H9 (cell line): ENCODE measurements around the gene USP47. TPM values are rescaled to one million over a fixed set of nuclear protein-coding genes. Genes with fewer than 3 reads are reported as not detected.

ENCODE experiments used
- DNase-seq: peaks from one replicate; pipeline ENCODE4 v3.0.0-alpha.2; 2017
- H2AFZ ChIP-seq: one replicate; pipeline ENCODE4 v1.6.1; 2013; ENCODE audit warnings: mild to moderate bottlenecking, low read length, control low read depth, moderate library complexity
- H2AK5ac ChIP-seq: 2 replicates; pipeline ENCODE4 v1.6.1; 2013; ENCODE audit warnings: low read length, control low read depth, mixed read lengths; ENCODE audit not compliant: insufficient read length
- H2BK120ac ChIP-seq: one replicate; pipeline ENCODE4 v1.6.1; 2013; ENCODE audit warnings: low read depth, mild to moderate bottlenecking, low read length, control low read depth, inconsistent platforms; ENCODE audit not compliant: poor library complexity, severe bottlenecking
- H2BK12ac ChIP-seq: 2 replicates; pipeline ENCODE4 v1.6.1; 2013; ENCODE audit warnings: low read length, control low read depth, mixed read lengths, low read depth; ENCODE audit not compliant: insufficient read length
- H2BK15ac ChIP-seq: 2 replicates; pipeline ENCODE4 v1.6.1; 2013; ENCODE audit warnings: low read depth, low read length, control low read depth
- H2BK20ac ChIP-seq: one replicate; pipeline ENCODE4 v1.6.1; 2013; ENCODE audit warnings: low read depth, mild to moderate bottlenecking, low read length, control low read depth, inconsistent platforms; ENCODE audit not compliant: poor library complexity, severe bottlenecking
- H2BK5ac ChIP-seq: 2 replicates; pipeline ENCODE4 v1.6.1; 2013; ENCODE audit warnings: low read length, control low read depth, mixed read lengths; ENCODE audit not compliant: insufficient read length
- H3K14ac ChIP-seq: 2 replicates; pipeline ENCODE4 v1.6.1; 2013; ENCODE audit warnings: low read length, control low read depth; ENCODE audit not compliant: insufficient read depth
- H3K18ac ChIP-seq: 2 replicates; pipeline ENCODE4 v1.6.1; 2013; ENCODE audit warnings: low read depth, mild to moderate bottlenecking, mixed read lengths, low read length, control low read depth; ENCODE audit not compliant: insufficient read length
- H3K23ac ChIP-seq: 2 replicates; pipeline ENCODE4 v1.6.1; 2013; ENCODE audit warnings: low read length, control low read depth, mixed read lengths, low read depth; ENCODE audit not compliant: insufficient read length
- H3K23me2 ChIP-seq: 2 replicates; pipeline ENCODE4 v1.6.1; 2013; ENCODE audit warnings: low read depth, mild to moderate bottlenecking, mixed read lengths, low read length, control low read depth; ENCODE audit not compliant: insufficient read length, poor library complexity, severe bottlenecking
- H3K27ac ChIP-seq: 2 replicates; pipeline ENCODE4 v1.5.1; 2013; ENCODE audit warnings: low read length, control low read depth, mixed read lengths, low read depth; ENCODE audit not compliant: insufficient read length
- H3K27me3 ChIP-seq: 2 replicates; pipeline ENCODE4 v1.6.1; 2013; ENCODE audit warnings: low read length, control low read depth, inconsistent platforms; ENCODE audit not compliant: insufficient read depth
- H3K4ac ChIP-seq: 2 replicates; pipeline ENCODE4 v1.6.1; 2013; ENCODE audit warnings: low read depth, mild to moderate bottlenecking, control low read depth, inconsistent platforms, low read length, moderate library complexity
- H3K4me1 ChIP-seq: 2 replicates; pipeline ENCODE4 v1.6.1; 2013; ENCODE audit warnings: low read length, control low read depth, inconsistent platforms; ENCODE audit not compliant: insufficient read depth
- H3K4me2 ChIP-seq: 2 replicates; pipeline ENCODE4 v1.6.1; 2013; ENCODE audit warnings: low read length, control low read depth, mixed read lengths; ENCODE audit not compliant: insufficient read length, insufficient read depth
- H3K56ac ChIP-seq: 2 replicates; pipeline ENCODE4 v1.6.1; 2013; ENCODE audit warnings: low read depth, mild to moderate bottlenecking, mixed read lengths, low read length, control low read depth; ENCODE audit not compliant: insufficient read length
- H3K79me1 ChIP-seq: 2 replicates; pipeline ENCODE4 v1.6.1; 2013; ENCODE audit warnings: low read depth, mild to moderate bottlenecking, moderate library complexity, low read length, control low read depth, inconsistent platforms; ENCODE audit not compliant: insufficient read depth, poor library complexity, severe bottlenecking
- H3K79me2 ChIP-seq: 2 replicates; pipeline ENCODE4 v1.6.1; 2013; ENCODE audit warnings: low read length, control low read depth, inconsistent platforms; ENCODE audit not compliant: insufficient read depth
- H3K9ac ChIP-seq: 2 replicates; pipeline ENCODE4 v1.6.1; 2013; ENCODE audit warnings: low read length, control low read depth, mixed read lengths; ENCODE audit not compliant: insufficient read length; ENCODE audit errors: extremely low read depth
- H3K9me3 ChIP-seq: one replicate; pipeline ENCODE4 v1.6.1; 2013; ENCODE audit warnings: low read depth, low read length, inconsistent platforms; ENCODE audit not compliant: control insufficient read depth
- H3T11ph ChIP-seq: one replicate; pipeline ENCODE4 v1.6.1; 2013; ENCODE audit warnings: mild to moderate bottlenecking, low read length, control low read depth, inconsistent platforms
- H4K20me1 ChIP-seq: one replicate; pipeline ENCODE4 v1.6.1; 2013; ENCODE audit not compliant: control insufficient read depth, insufficient read length, insufficient read depth
- H4K5ac ChIP-seq: 2 replicates; pipeline ENCODE4 v1.6.1; 2013; ENCODE audit warnings: low read depth, mild to moderate bottlenecking, mixed read lengths, low read length, control low read depth; ENCODE audit not compliant: insufficient read length
- H4K8ac ChIP-seq: replicated peaks from 2 replicates; pipeline ENCODE4 v1.6.1; 2013; ENCODE audit warnings: low read length, control low read depth, mixed read lengths, low read depth; ENCODE audit not compliant: insufficient read length
- H4K91ac ChIP-seq: 2 replicates; pipeline ENCODE4 v1.6.1; 2013; ENCODE audit warnings: low read depth, mild to moderate bottlenecking, moderate library complexity, mixed read lengths, low read length, control low read depth; ENCODE audit not compliant: insufficient read length
- H3K27ac Mint-ChIP-seq, 3 experiments: 2 replicates in 2 of 3; 3 replicates in 1 of 3; pipeline ENCODE4 v1.8.0; 2020 to 2021; ENCODE audit warnings: mixed read lengths in 3 of 3, mild to moderate bottlenecking in 1 of 3, moderate library complexity in 1 of 3
- H3K27me3 Mint-ChIP-seq: 2 replicates; pipeline ENCODE4 v1.8.0; 2021; ENCODE audit warnings: low read depth, mild to moderate bottlenecking, moderate library complexity, mixed read lengths
- H3K36me3 Mint-ChIP-seq, 3 experiments: 2 replicates in 2 of 3; 3 replicates in 1 of 3; pipeline ENCODE4 v1.8.0; 2020 to 2021; ENCODE audit warnings: low read depth in 3 of 3, mixed read lengths in 3 of 3; ENCODE audit not compliant: insufficient read depth in 1 of 3
- H3K4me1 Mint-ChIP-seq, 2 experiments: 2 replicates each; pipeline ENCODE4 v1.8.0; 2020; ENCODE audit warnings: mixed read lengths in 2 of 2
- H3K4me3 Mint-ChIP-seq, 2 experiments: 2 replicates in 1 of 2; 3 replicates in 1 of 2; pipeline ENCODE4 v1.8.0; 2020 to 2021; ENCODE audit warnings: mild to moderate bottlenecking in 2 of 2, mixed read lengths in 2 of 2, moderate library complexity in 1 of 2
- H3K9me3 Mint-ChIP-seq, 2 experiments: 2 replicates in 1 of 2; 3 replicates in 1 of 2; pipeline ENCODE4 v1.8.0; 2020; ENCODE audit warnings: mild to moderate bottlenecking in 2 of 2, mixed read lengths in 2 of 2, moderate library complexity in 1 of 2
- CTCF ChIP-seq: fragments of 200-600 bp; sonication (generic); conservative IDR thresholded peaks from 3 replicates; pipeline ENCODE4 v1.8.0; 2021; ENCODE audit warnings: antibody characterized with exemption, mild to moderate bottlenecking
- WGBS: extraction: QIAGEN DNeasy Blood & Tissue Kit; methylation state at CpG from one replicate; pipeline ENCODE4 v1.1.7; 2013; ENCODE audit warnings: missing lambda C conversion rate, low lambda C conversion rate, mixed read lengths; ENCODE audit not compliant: insufficient read length; ENCODE audit errors: extremely low coverage; 5-methylcytosine and 5-hydroxymethylcytosine counted together
- total RNA-seq: library from RNA; stranded (reverse); gene quantifications from 2 replicates; pipeline ENCODE4 v1.2.1, GENCODE V29; 2021

The USP47 gene
- total RNA-seq, 1 experiment from 2014 or later = 26.7 TPM

- Histone ChIP-seq H3K79me2 (no peaks in the 10 kb centered on the region), H3K9me3 (no peaks in the 10 kb centered on the region), H3K4me2 (no peak overlapping the region), H4K20me1 (no peaks in the 10 kb centered on the region), H4K91ac (no peak overlapping the region), H3K4ac (no peak overlapping the region), H3K27ac (no peak overlapping the region), H2BK120ac (no peak overlapping the region), H3K79me1 (no peaks in the 10 kb centered on the region), H3K14ac (no peak overlapping the region), H3K23me2 (no peaks in the 10 kb centered on the region), H3K9ac (no peak overlapping the region), H3K56ac (no peak overlapping the region), H3K4me1 (peaks cover 3% of the 10 kb centered on the region; the same call in 1 of the 2 replicates), H2AFZ (no peak overlapping the region), H4K5ac (no peak overlapping the region), H2BK12ac (no peak overlapping the region), H2BK20ac (no peak overlapping the region), H3T11ph (no peak overlapping the region), H3K27me3 (no peaks in the 10 kb centered on the region), H3K18ac (no peak overlapping the region), H3K23ac (no peak overlapping the region), H2AK5ac (no peak overlapping the region), H2BK15ac (no peak overlapping the region), H2BK5ac (no peak overlapping the region), H4K8ac (no peak overlapping the region)
- peaks cover 0 to 3% (median under 1%) of the 10 kb centered on the region in 3 experiments; a peak in 5 of 7 replicates for H3K36me3 Mint-ChIP-seq
- peaks cover 0 to 2% of the 10 kb centered on the region in 2 experiments; a peak in 1 of 5 replicates for H3K9me3 Mint-ChIP-seq
- H3K27me3 Mint-ChIP-seq = no peaks in the 10 kb centered on the region; the same call in 1 of the 2 replicates
- no CpG with 5 or more reads among the region's 10 CpGs for WGBS
- no peak for DNase-seq
- no peak overlapping the region for H3K4me3 Mint-ChIP-seq
- peaks cover 19 to 20% of the 10 kb centered on the region in 2 experiments for H3K4me1 Mint-ChIP-seq
- H3K27ac Mint-ChIP-seq = no peak overlapping the region
- no peak for TF ChIP-seq CTCF
Measured at GRCh38 chr11:11982461-11982860, 140.7 kb downstream of the USP47 start.
